GM12878 (cell line): Measurements from ENCODE around the gene NKD2. TPM values are rescaled to one million over a fixed set of nuclear protein-coding genes. Genes with fewer than 3 reads are reported as not detected.

ENCODE experiments used
- ATAC-seq: fragments of 200-7000 bp; cut with Tn5 transposase; 3 replicates; pipeline ENCODE4 v1.9.1; 2020; ENCODE audit warnings: mild to moderate bottlenecking, moderate library complexity
- BruUV-seq: library from RNA; stranded (reverse); fragments of 400-500 nt; replicated peaks from 2 replicates; lab custom pipeline; 2021; lab: Mats Ljungman, UMichigan
- CTCF ChIA-PET: fragments of 300-600 bp; sonication (Branson Sonifier 250); formaldehyde crosslinking; extraction: SDS; loops from one replicate; lab custom pipeline; 2021; ENCODE audit warnings: inconsistent platforms; lab: Yijun Ruan, JAX
- POLR2A ChIA-PET: fragments of 350-600 bp; formaldehyde crosslinking; extraction: SDS; loops from one replicate; lab custom pipeline; 2021; ENCODE audit warnings: inconsistent platforms; lab: Charles Lee
- RAD21 ChIA-PET: fragments of 300-600 bp; sonication (Branson Sonifier 250); formaldehyde crosslinking; loops from one replicate; lab custom pipeline; 2023; ENCODE audit warnings: antibody characterized with exemption; ENCODE audit not compliant: unreplicated experiment; lab: Charles Lee
- SMC1A ChIA-PET: fragments of 300-600 bp; sonication (Branson Sonifier 250); formaldehyde crosslinking; loops from one replicate; lab custom pipeline; 2023; ENCODE audit not compliant: unreplicated experiment, uncharacterized antibody; lab: Charles Lee
- DNase-seq: peaks from one replicate; pipeline ENCODE4 v3.0.0-alpha.2; 2011; ENCODE audit warnings: low read depth, low spot score
- FAIRE-seq: peaks from 3 replicates; lab custom pipeline; 2011; peaks lifted over from hg19 to GRCh38; lab: Jason Lieb, UNC
- H2AFZ ChIP-seq: 2 replicates; pipeline ENCODE4 v1.6.0; 2011; ENCODE audit warnings: low read depth, low read length, control low read depth; ENCODE audit not compliant: control insufficient read depth
- H3K27ac ChIP-seq: 2 replicates; pipeline ENCODE4 v1.5.1; 2011; ENCODE audit warnings: control low read depth; ENCODE audit not compliant: control insufficient read depth, insufficient read depth
- H3K27me3 ChIP-seq, 2 experiments: replicated peaks in 1 of 2; 2 replicates each; pipeline versions ENCODE4 v1.6.0 to v1.6.1; 2011; ENCODE audit warnings: low read length in 1 of 2; ENCODE audit not compliant: control insufficient read depth in 2 of 2, insufficient read depth in 2 of 2
- H3K36me3 ChIP-seq, 2 experiments: 2 replicates each; pipeline ENCODE4 v1.5.1; 2011; ENCODE audit warnings: low read length in 1 of 2; ENCODE audit not compliant: control insufficient read depth in 2 of 2, insufficient read depth in 2 of 2
- H3K4me1 ChIP-seq: 2 replicates; pipeline ENCODE4 v1.6.1; 2011; ENCODE audit warnings: mild to moderate bottlenecking, low read length, moderate library complexity, mixed read lengths; ENCODE audit not compliant: control insufficient read depth, insufficient read depth
- H3K4me2 ChIP-seq: 2 replicates; pipeline ENCODE4 v1.6.0; 2011; ENCODE audit warnings: control low read depth; ENCODE audit not compliant: control insufficient read depth, insufficient read depth
- H3K4me3 ChIP-seq: fragments of 200-600 bp; sonication (generic); 2 replicates; pipeline ENCODE4 v1.5.1; 2016
- H3K79me2 ChIP-seq: 2 replicates; pipeline ENCODE4 v1.6.0; 2011; ENCODE audit warnings: low read length; ENCODE audit not compliant: control insufficient read depth, insufficient read depth
- H3K9ac ChIP-seq: 2 replicates; pipeline ENCODE4 v1.8.0; 2011; ENCODE audit warnings: low read length, control low read depth, mixed read lengths; ENCODE audit not compliant: control insufficient read depth, insufficient read depth
- H3K9me3 ChIP-seq: replicated peaks from 3 replicates; pipeline ENCODE4 v1.5.1; 2011; ENCODE audit warnings: mild to moderate bottlenecking, low read length; ENCODE audit not compliant: control insufficient read depth, insufficient read depth
- H4K20me1 ChIP-seq: 2 replicates; pipeline ENCODE4 v1.6.0; 2011; ENCODE audit not compliant: control insufficient read depth, insufficient read depth
- BCL3 ChIP-seq: IDR thresholded peaks from 2 replicates; pipeline ENCODE4 v1.6.1; 2011; ENCODE audit warnings: borderline replicate concordance, low read depth, mild to moderate bottlenecking, moderate library complexity, low read length; ENCODE audit not compliant: insufficient read depth, poor library complexity, severe bottlenecking
- BMI1 ChIP-seq: fragments of 450-650 bp; IDR thresholded peaks from 2 replicates; pipeline ENCODE4 v1.6.1; 2016; ENCODE audit warnings: mild to moderate bottlenecking, moderate library complexity, borderline replicate concordance
- CBX3 ChIP-seq: fragments of 200-600 bp; sonication (generic); IDR thresholded peaks from 2 replicates; pipeline ENCODE4 v1.6.1; 2016; ENCODE audit warnings: low read depth, borderline replicate concordance
- IKZF1 ChIP-seq: fragments of 450-650 bp; conservative IDR thresholded peaks from 2 replicates; pipeline ENCODE4 v1.6.1; 2017; ENCODE audit warnings: antibody characterized with exemption, mild to moderate bottlenecking
- NFIC ChIP-seq: IDR thresholded peaks from 2 replicates; pipeline ENCODE4 v1.6.1; 2012; ENCODE audit warnings: low read depth, mild to moderate bottlenecking, inconsistent platforms, low read length, moderate library complexity
- POLR2A ChIP-seq: IDR thresholded peaks from 2 replicates; pipeline ENCODE4 v1.6.1; 2011; ENCODE audit warnings: low read depth, mild to moderate bottlenecking, low read length
- RCOR1 ChIP-seq: conservative IDR thresholded peaks from 2 replicates; pipeline ENCODE4 v1.6.1; 2012; ENCODE audit warnings: low read depth, low read length, improper control_type of control experiment
- WRNIP1 ChIP-seq: IDR thresholded peaks from 2 replicates; pipeline ENCODE4 v1.6.1; 2011; ENCODE audit warnings: low read depth, low read length, improper control_type of control experiment, borderline replicate concordance
- ZNF384 ChIP-seq: IDR thresholded peaks from 2 replicates; pipeline ENCODE4 v1.6.1; 2012; ENCODE audit warnings: low read depth, mild to moderate bottlenecking, low read length, improper control_type of control experiment, borderline replicate concordance
- WGBS: methylation state at CpG from one replicate; pipeline ENCODE4 v1.1.6; 2016; ENCODE audit warnings: low lambda C conversion rate; ENCODE audit not compliant: insufficient replicate concordance, insufficient coverage; ENCODE audit errors: missing lambda C conversion rate; 5-methylcytosine and 5-hydroxymethylcytosine counted together
- in situ Hi-C: fragments of 300-500 bp; cut with MboI; formaldehyde crosslinking; loops from 9 replicates; pipeline ENCODE4 v1.14.3; 2018; ENCODE audit warnings: mixed read lengths
- intact Hi-C: fragments of 100-400 bp; cut with micrococcal nuclease; formaldehyde crosslinking; loops from one replicate; pipeline ENCODE4 v1.14.2; 2022; ENCODE audit not compliant: unreplicated experiment
- polyA plus RNA-seq, 11 experiments: library from polyadenylated mRNA; depleted of rRNA in 4 of 11; unstranded in 6 of 11; stranded (reverse) in 5 of 11; fragments of >200 nt; fragmentation: Nextera tagmentation in 4 of 11; fragmentation: Illumina TruSeq in 1 of 11; extraction: Ambion mirVana in 4 of 11; extraction: Trizol in 1 of 11; gene quantifications; 1 replicate in 1 of 11; 2 replicates in 10 of 11; pipeline versions ENCODE4 v1.2.1 to v1.2.3, GENCODE V29; 2011 to 2016; ENCODE audit warnings: inconsistent platforms in 2 of 11, missing spikeins in 2 of 11, low read depth in 1 of 11
- total RNA-seq, 4 experiments: library from RNA; depleted of rRNA in 3 of 4; stranded (reverse); fragments of >200 nt in 3 of 4; fragmentation: Illumina TruSeq in 1 of 4; extraction: Trizol in 1 of 4; gene quantifications; 2 replicates each; pipeline versions ENCODE4 v1.2.1 to v1.2.3, GENCODE V29; 2013 to 2021

NKD2 gene
- total and polyA plus RNA-seq, 10 of the 15 experiments (the other 5 are each of a cell fraction or from before 2014, with no cell fraction given), result 0.20 to 0.83 (median 0.26) TPM; not detected in 7

- CTCF ChIA-PET, result no interaction called here
- Histone ChIP-seq H2AFZ (no peak overlapping the region), H3K4me3 (no peak overlapping the region), H3K9ac (no peak overlapping the region), H3K79me2 (no peaks in the 10 kb centered on the region), H4K20me1 (no peaks in the 10 kb centered on the region), H3K4me2 (no peak overlapping the region), H3K27ac (no peak overlapping the region), H3K9me3 (no peaks in the 10 kb centered on the region; the same call in 2 of the 3 replicates), H3K4me1 (no peaks in the 10 kb centered on the region), H3K27me3 (no peaks in the 10 kb centered on the region)
- POLR2A ChIA-PET, result no interaction called here
- no TSS peak for BruUV-seq
- SMC1A ChIA-PET, result no interaction called here
- intact Hi-C loops, result no loop called here
- ATAC-seq (no peak), FAIRE-seq (no peak), DNase-seq (no peak)
- RAD21 ChIA-PET, result no interaction called here
- in situ Hi-C loops, result no loop called here
- WGBS, result 64% methylated on average over 16 of the region's 16 CpGs
- TF ChIP-seq BCL3, result no peak
- no peak for TF ChIP-seq WRNIP1
- no peak for TF ChIP-seq ZNF384
- TF ChIP-seq NFIC, result no peak
- TF ChIP-seq IKZF1, result no peak
- no peak for TF ChIP-seq CBX3
- TF ChIP-seq BMI1, result no peak
- TF ChIP-seq POLR2A, result no peak
- TF ChIP-seq RCOR1, result no peak
- TF ChIP-seq, all 136 proteins: peak for 0
- no peaks in the 10 kb centered on the region for H3K36me3 ChIP-seq
Measured at GRCh38 chr5:1039210-1039548, 30.6 kb downstream of the NKD2 start.
